Hepatocyte (in vitro differentiated cells): ENCODE data around the gene IL1RAPL1. TPM values are rescaled to one million over a fixed set of nuclear protein-coding genes. Genes with fewer than 3 reads are reported as not detected.

Experiments
- DNase-seq: peaks from one replicate; pipeline ENCODE4 v3.0.0-alpha.2; 2016; ENCODE audit warnings: low spot score
- H2AFZ ChIP-seq: fragments of 200-600 bp; sonication (generic); 2 replicates; pipeline ENCODE4 v1.6.0; 2016; ENCODE audit warnings: antibody characterized with exemption, mild to moderate bottlenecking
- H3K27ac ChIP-seq: fragments of 200-600 bp; sonication (generic); 2 replicates; pipeline ENCODE4 v1.5.1; 2016; ENCODE audit warnings: mild to moderate bottlenecking
- H3K27me3 ChIP-seq: fragments of 200-600 bp; sonication (generic); 2 replicates; pipeline ENCODE4 v1.6.1; 2016
- H3K36me3 ChIP-seq: fragments of 200-600 bp; sonication (generic); replicated peaks from 2 replicates; pipeline ENCODE4 v1.5.1; 2016; ENCODE audit warnings: low read depth; ENCODE audit not compliant: insufficient read depth
- H3K4me1 ChIP-seq: fragments of 200-600 bp; sonication (generic); 2 replicates; pipeline ENCODE4 v1.5.1; 2016; ENCODE audit warnings: mild to moderate bottlenecking, moderate library complexity; ENCODE audit not compliant: insufficient read depth
- H3K4me2 ChIP-seq: fragments of 200-600 bp; sonication (generic); 2 replicates; pipeline ENCODE4 v1.6.0; 2016
- H3K4me3 ChIP-seq: fragments of 200-600 bp; sonication (generic); 2 replicates; pipeline ENCODE4 v1.5.1; 2016; ENCODE audit warnings: mild to moderate bottlenecking
- H3K79me2 ChIP-seq: fragments of 200-600 bp; sonication (generic); 2 replicates; pipeline ENCODE4 v1.6.0; 2017; ENCODE audit warnings: mild to moderate bottlenecking
- H3K9me2 ChIP-seq: fragments of 200-600 bp; sonication (generic); replicated peaks from 2 replicates; pipeline ENCODE4 v1.6.0; 2017; ENCODE audit warnings: mild to moderate bottlenecking; ENCODE audit not compliant: insufficient read depth
- H3K9me3 ChIP-seq: fragments of 200-600 bp; sonication (generic); 2 replicates; pipeline ENCODE4 v1.5.1; 2016; ENCODE audit warnings: low read depth, mild to moderate bottlenecking
- H4K20me1 ChIP-seq: fragments of 200-600 bp; sonication (generic); 2 replicates; pipeline ENCODE4 v1.6.0; 2016; ENCODE audit warnings: mild to moderate bottlenecking; ENCODE audit not compliant: insufficient read depth, poor library complexity, severe bottlenecking
- CTCF ChIP-seq: fragments of 200-600 bp; sonication (generic); IDR thresholded peaks from 2 replicates; pipeline ENCODE4 v1.5.1; 2016; ENCODE audit warnings: antibody characterized with exemption, mild to moderate bottlenecking; ENCODE audit not compliant: poor library complexity
- EZH2 ChIP-seq: fragments of 200-600 bp; sonication (generic); IDR thresholded peaks from 2 replicates; pipeline ENCODE4 v1.6.1; 2016; ENCODE audit warnings: antibody characterized with exemption, mild to moderate bottlenecking, borderline replicate concordance
- EZH2phosphoT487 ChIP-seq: fragments of 200-600 bp; sonication (generic); IDR thresholded peaks from one replicate; pipeline ENCODE4 v1.6.1; 2018; ENCODE audit warnings: antibody characterized with exemption, mild to moderate bottlenecking, low read depth, moderate library complexity; ENCODE audit not compliant: unreplicated experiment, severe bottlenecking
- WGBS: methylation state at CpG from one replicate; pipeline ENCODE4 v1.1.6; 2016; ENCODE audit warnings: low lambda C conversion rate; ENCODE audit errors: missing lambda C conversion rate; 5-methylcytosine and 5-hydroxymethylcytosine counted together
- polyA plus RNA-seq: library from polyadenylated mRNA; unstranded; fragments of >200 nt; fragmentation: Nextera tagmentation; extraction: Ambion mirVana; gene quantifications from 2 replicates; pipeline ENCODE4 v1.2.1, GENCODE V29; 2016
- total RNA-seq: library from RNA; depleted of rRNA; stranded (reverse); fragments of >200 nt; gene quantifications from 2 replicates; pipeline ENCODE4 v1.2.3, GENCODE V29; 2014

Gene IL1RAPL1
- total and polyA plus RNA-seq, 2 experiments from 2014 or later = 0.89 to 2.7 TPM

GRCh38 chrX:29851857-29852605, 1264.8 kb downstream of the IL1RAPL1 start:
- Histone ChIP-seq H3K27me3 (no peaks in the 10 kb centered on the region), H4K20me1 (no peaks in the 10 kb centered on the region), H3K36me3 (no peaks in the 10 kb centered on the region), H3K4me3 (no peak overlapping the region), H3K79me2 (no peaks in the 10 kb centered on the region), H3K9me3 (no peaks in the 10 kb centered on the region), H3K4me1 (no peaks in the 10 kb centered on the region), H3K4me2 (no peak overlapping the region), H3K27ac (no peak overlapping the region), H2AFZ (no peak overlapping the region), H3K9me2 (no peaks in the 10 kb centered on the region)
- DNase-seq = no peak
- no peak for TF ChIP-seq EZH2phosphoT487
- TF ChIP-seq CTCF = no peak
- no peak for TF ChIP-seq EZH2
- WGBS = 56% methylated on average over 4 of the region's 4 CpGs

- H3K9me2 ChIP-seq = no peaks in the 10 kb centered on the region
- DNase-seq = no peak
- no peaks in the 10 kb centered on the region for H3K4me1 ChIP-seq
- no peak overlapping the region for H2AFZ ChIP-seq
- H3K79me2 ChIP-seq = no peaks in the 10 kb centered on the region
- no peak overlapping the region for H3K4me2 ChIP-seq
- TF ChIP-seq CTCF (no peak), EZH2phosphoT487 (no peak), EZH2 (no peak)
- no peak overlapping the region for H3K4me3 ChIP-seq
- no peaks in the 10 kb centered on the region for H3K27me3 ChIP-seq
- no peaks in the 10 kb centered on the region for H3K36me3 ChIP-seq
- no peak overlapping the region for H3K27ac ChIP-seq
- H4K20me1 ChIP-seq = no peaks in the 10 kb centered on the region
- H3K9me3 ChIP-seq = no peaks in the 10 kb centered on the region
Measured at GRCh38 chrX:29852767-29853166, 1265.5 kb downstream of the IL1RAPL1 start.

- no peak overlapping the region for H3K27ac ChIP-seq
- H3K4me2 ChIP-seq = no peak overlapping the region
- H4K20me1 ChIP-seq = no peaks in the 10 kb centered on the region
- H3K27me3 ChIP-seq = no peaks in the 10 kb centered on the region
- H3K9me2 ChIP-seq = no peaks in the 10 kb centered on the region
- H3K4me1 ChIP-seq = no peaks in the 10 kb centered on the region
- no peaks in the 10 kb centered on the region for H3K9me3 ChIP-seq
- TF ChIP-seq EZH2 (no peak), CTCF (no peak), EZH2phosphoT487 (no peak)
- no peak overlapping the region for H3K4me3 ChIP-seq
- H2AFZ ChIP-seq = no peak overlapping the region
- H3K36me3 ChIP-seq = no peaks in the 10 kb centered on the region
- DNase-seq = no peak
- H3K79me2 ChIP-seq = no peaks in the 10 kb centered on the region
Measured at GRCh38 chrX:29858714-29859113, 1271.5 kb downstream of the IL1RAPL1 start.
